GM19397 (cell line): ENCODE results near the gene GNAZ.
"Not testable (repeated sequence)": the region's sequence is repeated elsewhere in the genome, so short reads cannot be mapped to it uniquely, and the experiment has no call there.

Experiments used
- ATAC-seq: cut with Tn5 transposase; IDR thresholded peaks from one replicate; pipeline ENCODE4 v1.9.1; 2021; ENCODE audit warnings: mild to moderate bottlenecking, moderate library complexity; ENCODE audit not compliant: unreplicated experiment

Gene GNAZ

GRCh38 chr22:23042179-23042578 lies 28.1 kb upstream of the GNAZ start:
- ATAC-seq, result no peak

- no peak for ATAC-seq
These were observed 25.7 kb upstream of the GNAZ start for GRCh38 chr22:23044570-23044969.

GRCh38 chr22:23045461-23045860 lies 24.9 kb upstream of the GNAZ start:
- ATAC-seq, result no peak

- no peak for ATAC-seq
These were observed 23.1 kb upstream of the GNAZ start for GRCh38 chr22:23047265-23047664.

GRCh38 chr22:23047742-23048141 lies 22.6 kb upstream of the GNAZ start:
- ATAC-seq, result no peak

GRCh38 chr22:23050546-23050945 lies 19.8 kb upstream of the GNAZ start:
- not testable (repeated sequence) for ATAC-seq

- ATAC-seq, result no peak
These were observed 17.1 kb upstream of the GNAZ start for GRCh38 chr22:23053051-23053707.

- ATAC-seq, result peak; percentile 14
These were observed 16.3 kb upstream of the GNAZ start for GRCh38 chr22:23053912-23054530.

GRCh38 chr22:23054531-23055257 lies 15.6 kb upstream of the GNAZ start:
- peak; percentile 68 for ATAC-seq

GRCh38 chr22:23055449-23056179 lies 14.7 kb upstream of the GNAZ start:
- no peak for ATAC-seq

- no peak for ATAC-seq
These were observed 13.0 kb upstream of the GNAZ start for GRCh38 chr22:23057331-23057730.

- ATAC-seq, result no peak
These were observed 12.3 kb upstream of the GNAZ start for GRCh38 chr22:23058063-23058462.

GRCh38 chr22:23058481-23059283 lies 11.6 kb upstream of the GNAZ start:
- no peak for ATAC-seq

- ATAC-seq, result no peak
These were observed 10.9 kb upstream of the GNAZ start for GRCh38 chr22:23059284-23059948.

GRCh38 chr22:23060612-23061400 lies 9.5 kb upstream of the GNAZ start:
- ATAC-seq, result no peak

- no peak for ATAC-seq
These were observed 8.6 kb upstream of the GNAZ start for GRCh38 chr22:23061471-23062280.

GRCh38 chr22:23062616-23063538 lies 7.4 kb upstream of the GNAZ start:
- ATAC-seq, result no peak
